ACC112 (cell line): ENCODE measurements around the gene C7orf25.

Source experiments
- H2AFZ ChIP-seq: fragments of 200-600 bp; sonication (generic); one replicate; pipeline ENCODE4 v1.6.0; 2017; ENCODE audit warnings: antibody characterized with exemption, low read length; ENCODE audit not compliant: unreplicated experiment
- H3K27ac ChIP-seq: fragments of 200-600 bp; sonication (generic); 2 replicates; pipeline ENCODE4 v1.5.1; 2014; ENCODE audit warnings: low read depth, mild to moderate bottlenecking, antibody characterized with exemption, low read length, moderate library complexity
- H3K27me3 ChIP-seq: fragments of 200-600 bp; sonication (generic); 2 replicates; pipeline ENCODE4 v1.6.1; 2014; ENCODE audit warnings: mild to moderate bottlenecking, antibody characterized with exemption, low read length, moderate library complexity, mixed read lengths; ENCODE audit not compliant: insufficient read depth
- H3K36me3 ChIP-seq: fragments of 200-600 bp; sonication (generic); 2 replicates; pipeline ENCODE4 v1.6.1; 2016; ENCODE audit warnings: mild to moderate bottlenecking, antibody characterized with exemption, low read length, moderate library complexity, mixed read lengths; ENCODE audit not compliant: insufficient read depth
- H3K4me1 ChIP-seq: fragments of 200-600 bp; sonication (generic); one replicate; pipeline ENCODE4 v1.6.1; 2016; ENCODE audit warnings: low read length, mixed read lengths; ENCODE audit not compliant: insufficient read depth, unreplicated experiment, control insufficient read depth
- H3K4me3 ChIP-seq: fragments of 200-600 bp; sonication (generic); 2 replicates; pipeline ENCODE4 v1.5.1; 2014; ENCODE audit warnings: mild to moderate bottlenecking, low read depth, low read length
- H3K79me2 ChIP-seq: fragments of 200-600 bp; sonication (generic); one replicate; pipeline ENCODE4 v1.6.0; 2016; ENCODE audit warnings: low read length; ENCODE audit not compliant: control insufficient read depth, unreplicated experiment, insufficient read depth

Gene C7orf25

GRCh38 chr7:42878303-42878702, 33.6 kb downstream of the C7orf25 start:
- Histone ChIP-seq H3K36me3 (no peaks in the 10 kb centered on the region), H3K4me1 (no peaks in the 10 kb centered on the region), H3K4me3 (no peak overlapping the region), H2AFZ (no peak overlapping the region), H3K79me2 (no peaks in the 10 kb centered on the region), H3K27me3 (no peaks in the 10 kb centered on the region), H3K27ac (no peak overlapping the region)

DNA sequence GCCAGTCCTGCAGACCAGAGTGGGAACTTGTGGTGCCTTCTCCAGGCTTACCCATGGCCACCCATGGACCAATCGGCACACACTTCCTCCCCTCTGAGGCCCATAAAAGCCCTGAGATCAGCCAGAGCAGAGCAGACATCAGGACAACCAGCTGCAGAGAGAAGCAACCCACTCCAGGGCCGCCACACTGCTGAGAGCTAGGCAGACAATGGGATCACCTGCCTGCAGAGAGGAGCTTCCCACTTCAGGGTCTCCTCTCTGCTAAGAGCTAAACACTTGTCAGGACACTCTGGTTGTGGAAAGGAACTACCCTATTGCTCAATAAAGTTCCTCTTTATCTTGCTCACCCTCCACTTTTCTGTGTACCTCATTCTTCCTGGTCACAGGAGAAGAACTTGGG, 34.0 kb downstream of the C7orf25 start:
- Histone ChIP-seq H3K27ac (no peak overlapping the region), H3K36me3 (no peaks in the 10 kb centered on the region), H3K27me3 (no peaks in the 10 kb centered on the region), H2AFZ (no peak overlapping the region), H3K4me1 (no peaks in the 10 kb centered on the region), H3K4me3 (no peak overlapping the region), H3K79me2 (no peaks in the 10 kb centered on the region)

- H3K79me2 ChIP-seq: no peaks in the 10 kb centered on the region
- H3K27me3 ChIP-seq: no peaks in the 10 kb centered on the region
- no peak overlapping the region for H3K27ac ChIP-seq
- no peaks in the 10 kb centered on the region for H3K36me3 ChIP-seq
- H3K4me3 ChIP-seq: no peak overlapping the region
- H2AFZ ChIP-seq: no peak overlapping the region
- no peaks in the 10 kb centered on the region for H3K4me1 ChIP-seq
Measured at GRCh38 chr7:42876182-42877068, 35.4 kb downstream of the C7orf25 start.

- Histone ChIP-seq H3K79me2 (no peaks in the 10 kb centered on the region), H3K27me3 (no peaks in the 10 kb centered on the region), H3K27ac (no peak overlapping the region), H3K4me1 (peaks cover 3% of the 10 kb centered on the region), H3K36me3 (no peaks in the 10 kb centered on the region), H2AFZ (no peak overlapping the region), H3K4me3 (no peak overlapping the region)
Measured at GRCh38 chr7:42869131-42870020, 42.5 kb downstream of the C7orf25 start.

DNA sequence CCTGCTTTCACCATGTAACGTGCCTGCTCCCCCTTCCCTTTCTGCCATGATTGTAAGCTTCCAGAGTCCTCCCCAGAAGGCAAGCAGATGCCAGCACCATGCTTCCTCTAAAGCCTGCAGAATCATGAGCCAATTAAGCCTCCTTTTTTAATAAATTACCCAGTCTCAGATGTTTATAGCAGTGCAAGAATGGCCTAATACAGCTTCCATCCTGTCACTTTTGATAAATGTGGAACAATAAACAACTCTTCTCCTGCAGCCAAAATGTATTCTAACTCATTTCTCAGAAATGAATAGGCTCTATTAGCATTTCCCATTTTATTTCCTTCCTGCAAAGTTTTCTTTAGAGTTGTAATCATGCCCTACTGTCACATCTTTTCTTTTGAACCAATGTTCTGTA, 43.4 kb downstream of the C7orf25 start:
- peaks cover 3% of the 10 kb centered on the region for H3K4me1 ChIP-seq
- no peak overlapping the region for H3K27ac ChIP-seq
- H3K4me3 ChIP-seq: no peak overlapping the region
- no peaks in the 10 kb centered on the region for H3K36me3 ChIP-seq
- no peak overlapping the region for H2AFZ ChIP-seq
- H3K27me3 ChIP-seq: no peaks in the 10 kb centered on the region
- no peaks in the 10 kb centered on the region for H3K79me2 ChIP-seq
